Right cardiac atrium (tissue), 5 donors: Measurements from ENCODE around the gene ZNF576. TPM values are rescaled to one million over a fixed set of nuclear protein-coding genes. Genes with fewer than 3 reads are reported as not detected.

Experiments used
- ATAC-seq, 2 donors: fragments of 200-7000 bp; cut with Tn5 transposase; one replicate each; pipeline versions ENCODE4 v1.8.0 to v1.9.1; 2020; ENCODE audit warnings: moderate library complexity in 2 of 2, mild to moderate bottlenecking in 1 of 2
- DNase-seq, 3 donors: peaks; one replicate each; pipeline ENCODE4 v3.0.0-alpha.2; 2020
- H3K27ac ChIP-seq: one replicate; pipeline ENCODE4 v1.5.1; 2013; ENCODE audit warnings: mild to moderate bottlenecking, low read length, control low read depth, moderate library complexity
- H3K27me3 ChIP-seq: one replicate; pipeline ENCODE4 v1.6.1; 2013; ENCODE audit not compliant: control insufficient read depth, insufficient read depth
- H3K4me1 ChIP-seq: one replicate; pipeline ENCODE4 v1.6.1; 2013; ENCODE audit warnings: low read length; ENCODE audit not compliant: control insufficient read depth, insufficient read depth
- H3K4me3 ChIP-seq: one replicate; pipeline ENCODE4 v1.5.1; 2013; ENCODE audit warnings: low read length, control low read depth
- H3K9me3 ChIP-seq: one replicate; pipeline ENCODE4 v1.6.1; 2013; ENCODE audit warnings: low read length; ENCODE audit not compliant: control insufficient read depth
- WGBS: extraction: QIAGEN DNeasy Blood & Tissue Kit; methylation state at CpG from one replicate; pipeline ENCODE4 v1.1.7; 2013; 5-methylcytosine and 5-hydroxymethylcytosine counted together
- intact Hi-C, 4 donors: fragments of 100-400 bp; cut with DNase I; formaldehyde crosslinking; loops; one replicate each; pipeline versions ENCODE4 v1.11.0 to v1.14.0; 2022 to 2023
- polyA plus RNA-seq: library from polyadenylated mRNA; stranded (reverse); fragments of 200-250 nt; gene quantifications from one replicate; pipeline ENCODE4 v1.2.3, GENCODE V29; 2013
- total RNA-seq, 4 donors: library from RNA; stranded (reverse); fragmentation: NEBNext Ultra II Directional; extraction: Animal tissue kit (Norgen Biotek cat#: 25700); gene quantifications; one replicate each; pipeline ENCODE4 v1.2.1, GENCODE V29; 2021
- donor health status: healthy with polysubstance abuse.
- donor health status: DM: no; HTN: yes; CAD: no.
- donor health status: DM: no; HTN: no; CAD: no.
- donor health status: DM: no; HTN: yes; CAD: no; lungs with severe emphysema.
- donor health status: DM: yes; HTN: yes; CAD: no.

ZNF576 gene
- total and polyA plus RNA-seq, 5 donors = 11.5 to 15.4 (median 12.4) TPM

- H3K4me3 ChIP-seq = peak within 1 kb of the TSS; percentile 51
- H3K4me1 ChIP-seq = no peaks in the 10 kb centered on the region
- under 1% methylated on average over 81 of the region's 81 CpGs for WGBS
- no peaks in the 10 kb centered on the region for H3K9me3 ChIP-seq
- no peaks in the 10 kb centered on the region for H3K27me3 ChIP-seq
- H3K27ac ChIP-seq = peak within 1 kb of the TSS; percentile 69
- ATAC-seq (peak; percentile 96), DNase-seq (peak; percentile 92 to 96 (median 95))
- intact Hi-C loops = no loop called here
These were observed 23.1 kb downstream of the ZNF576 start, which contains the start of gene ZNF428 for GRCh38 chr19:43619262-43620060. ZNF428 (minus strand) TSS chr19:43619629; CDS start chr19:43614304, 5,325 bp downstream.

- Histone ChIP-seq H3K4me3 (peak overlapping the region; percentile 51), H3K27ac (peak overlapping the region; percentile 69), H3K27me3 (no peaks in the 10 kb centered on the region), H3K9me3 (no peaks in the 10 kb centered on the region), H3K4me1 (no peaks in the 10 kb centered on the region)
- 40% methylated on average over 23 of the region's 23 CpGs for WGBS
- DNase-seq (peak in 1 of 3 donors; percentile 95), ATAC-seq (peak in 1 of 2 donors; percentile 3)
- intact Hi-C loops = no loop called here
These were observed 23.9 kb downstream of the ZNF576 start for GRCh38 chr19:43620061-43621001.

GRCh38 chr19:43622070-43622469 lies 25.7 kb downstream of the ZNF576 start:
- no peak for DNase-seq
- Histone ChIP-seq H3K27ac (no peak overlapping the region), H3K4me3 (no peak overlapping the region), H3K9me3 (no peaks in the 10 kb centered on the region), H3K4me1 (no peaks in the 10 kb centered on the region), H3K27me3 (no peaks in the 10 kb centered on the region)
- no peak for ATAC-seq
- 52% methylated on average over 4 of the region's 4 CpGs for WGBS
- intact Hi-C loops = no loop called here

- H3K27me3 ChIP-seq = no peaks in the 10 kb centered on the region
- no peaks in the 10 kb centered on the region for H3K4me1 ChIP-seq
- H3K27ac ChIP-seq = no peak overlapping the region
- WGBS = 85% methylated on average over 1 of the region's 1 CpG
- no peak for DNase-seq
- no peak overlapping the region for H3K4me3 ChIP-seq
- ATAC-seq = no peak
- H3K9me3 ChIP-seq = no peaks in the 10 kb centered on the region
- intact Hi-C loops = no loop called here
These were observed 26.6 kb downstream of the ZNF576 start for GRCh38 chr19:43622956-43623355.

GRCh38 chr19:43623889-43624670 lies 27.7 kb downstream of the ZNF576 start:
- DNase-seq = no peak
- Histone ChIP-seq H3K9me3 (no peaks in the 10 kb centered on the region), H3K27me3 (no peaks in the 10 kb centered on the region), H3K4me3 (no peak overlapping the region), H3K27ac (no peak overlapping the region), H3K4me1 (no peaks in the 10 kb centered on the region)
- intact Hi-C loops = no loop called here
- no peak for ATAC-seq
- 79% methylated on average over 35 of the region's 35 CpGs for WGBS

- WGBS = 32% methylated on average over 30 of the region's 30 CpGs
- ATAC-seq (no peak), DNase-seq (peak; percentile 46 to 83 (median 79))
- no peak overlapping the region for H3K4me3 ChIP-seq
- H3K27ac ChIP-seq = no peak overlapping the region
- intact Hi-C loops = no loop called here
- H3K4me1 ChIP-seq = no peaks in the 10 kb centered on the region
- H3K27me3 ChIP-seq = no peaks in the 10 kb centered on the region
- no peaks in the 10 kb centered on the region for H3K9me3 ChIP-seq
These were observed 28.5 kb downstream of the ZNF576 start for GRCh38 chr19:43624933-43625332.

- Histone ChIP-seq H3K4me3 (no peak overlapping the region), H3K27ac (no peak overlapping the region), H3K27me3 (no peaks in the 10 kb centered on the region), H3K9me3 (no peaks in the 10 kb centered on the region), H3K4me1 (no peaks in the 10 kb centered on the region)
- intact Hi-C loops = no loop called here
- WGBS = 74% methylated on average over 32 of the region's 32 CpGs
- DNase-seq = peak in 1 of 3 donors; percentile 61
- peak in 1 of 2 donors; percentile 36 for ATAC-seq
These were observed 29.7 kb downstream of the ZNF576 start for GRCh38 chr19:43625918-43626579.

GRCh38 chr19:43626838-43627237 lies 30.4 kb downstream of the ZNF576 start:
- 52% methylated on average over 17 of the region's 17 CpGs for WGBS
- H3K27ac ChIP-seq = no peak overlapping the region
- intact Hi-C loops = no loop called here
- H3K4me1 ChIP-seq = no peaks in the 10 kb centered on the region
- DNase-seq (no peak), ATAC-seq (no peak)
- no peaks in the 10 kb centered on the region for H3K9me3 ChIP-seq
- H3K27me3 ChIP-seq = no peaks in the 10 kb centered on the region
- no peak overlapping the region for H3K4me3 ChIP-seq

GRCh38 chr19:43628646-43629326 lies 32.4 kb downstream of the ZNF576 start:
- Histone ChIP-seq H3K4me3 (no peak overlapping the region), H3K9me3 (no peaks in the 10 kb centered on the region), H3K4me1 (no peaks in the 10 kb centered on the region), H3K27ac (no peak overlapping the region), H3K27me3 (no peaks in the 10 kb centered on the region)
- 84% methylated on average over 3 of the region's 3 CpGs for WGBS
- DNase-seq = no peak
- ATAC-seq = no peak
- intact Hi-C loops = no loop called here

GRCh38 chr19:43631491-43631890 lies 35.1 kb downstream of the ZNF576 start:
- H3K4me1 ChIP-seq = no peaks in the 10 kb centered on the region
- H3K4me3 ChIP-seq = no peak overlapping the region
- ATAC-seq = no peak
- DNase-seq = no peak
- intact Hi-C loops = no loop called here
- H3K27ac ChIP-seq = no peak overlapping the region
- WGBS = 85% methylated on average over 5 of the region's 5 CpGs
- H3K27me3 ChIP-seq = no peaks in the 10 kb centered on the region
- no peaks in the 10 kb centered on the region for H3K9me3 ChIP-seq
